ENCODE measurements around the gene HMCN2.

- no peak for TF ChIP-seq POLR2A (IDR thresholded peaks at IDR 0.05; ENCODE audit: low read length)
- TF ChIP-seq GATA1 (IDR thresholded peaks at IDR 0.05; ENCODE audit: low read depth, low read length), result no peak
Observed at GRCh38 chr9:130332384-130332926, 66.9 kb downstream of the HMCN2 start.

Measured in erythroblast (primary cell).